HL-60 (cell line): Measurements from ENCODE around the gene ABCB9.
"Not testable (repeated sequence)": the region's sequence is repeated elsewhere in the genome, so short reads cannot be mapped to it uniquely, and the experiment has no call there.

Source experiments
- DNase-seq, 2 experiments: peaks; one replicate each; pipeline ENCODE4 v3.0.0-alpha.2; 2010 to 2020; ENCODE audit warnings: low read depth in 1 of 2, low spot score in 1 of 2
- H3K27ac ChIP-seq: fragments of 250-450 bp; sonication (Bioruptor Pico); replicated peaks from 2 replicates; pipeline ENCODE4 v1.5.1; 2020; ENCODE audit warnings: mild to moderate bottlenecking, moderate library complexity
- H3K27me3 ChIP-seq: fragments of 250-450 bp; sonication (Bioruptor Pico); 2 replicates; pipeline ENCODE4 v1.5.1; 2021; ENCODE audit warnings: mild to moderate bottlenecking, moderate library complexity; ENCODE audit not compliant: insufficient read depth, poor library complexity, severe bottlenecking
- H3K4me3 ChIP-seq: replicated peaks from 2 replicates; pipeline ENCODE4 v1.5.1; 2011; ENCODE audit warnings: mild to moderate bottlenecking, control low read depth, low read length; ENCODE audit not compliant: insufficient read depth
- CTCF ChIP-seq: IDR thresholded peaks from one replicate; pipeline ENCODE4 v1.5.1; 2011; ENCODE audit warnings: low read length, control low read depth, inconsistent platforms; ENCODE audit not compliant: insufficient read depth
- GABPA ChIP-seq: IDR thresholded peaks from 2 replicates; pipeline ENCODE4 v1.6.1; 2012; ENCODE audit warnings: low read depth
- POLR2AphosphoS5 ChIP-seq: IDR thresholded peaks from 2 replicates; pipeline ENCODE4 v1.6.1; 2012; ENCODE audit warnings: low read depth
- SPI1 ChIP-seq: IDR thresholded peaks from 2 replicates; pipeline ENCODE4 v1.6.1; 2012; ENCODE audit warnings: low read depth, mild to moderate bottlenecking, borderline replicate concordance
- TF ChIP-seq, protein P1 (sequence below): IDR thresholded peaks from 2 replicates; pipeline ENCODE4 v1.6.1; 2012; ENCODE audit warnings: low read depth; ENCODE audit not compliant: insufficient replicate concordance

ABCB9 gene

DNA sequence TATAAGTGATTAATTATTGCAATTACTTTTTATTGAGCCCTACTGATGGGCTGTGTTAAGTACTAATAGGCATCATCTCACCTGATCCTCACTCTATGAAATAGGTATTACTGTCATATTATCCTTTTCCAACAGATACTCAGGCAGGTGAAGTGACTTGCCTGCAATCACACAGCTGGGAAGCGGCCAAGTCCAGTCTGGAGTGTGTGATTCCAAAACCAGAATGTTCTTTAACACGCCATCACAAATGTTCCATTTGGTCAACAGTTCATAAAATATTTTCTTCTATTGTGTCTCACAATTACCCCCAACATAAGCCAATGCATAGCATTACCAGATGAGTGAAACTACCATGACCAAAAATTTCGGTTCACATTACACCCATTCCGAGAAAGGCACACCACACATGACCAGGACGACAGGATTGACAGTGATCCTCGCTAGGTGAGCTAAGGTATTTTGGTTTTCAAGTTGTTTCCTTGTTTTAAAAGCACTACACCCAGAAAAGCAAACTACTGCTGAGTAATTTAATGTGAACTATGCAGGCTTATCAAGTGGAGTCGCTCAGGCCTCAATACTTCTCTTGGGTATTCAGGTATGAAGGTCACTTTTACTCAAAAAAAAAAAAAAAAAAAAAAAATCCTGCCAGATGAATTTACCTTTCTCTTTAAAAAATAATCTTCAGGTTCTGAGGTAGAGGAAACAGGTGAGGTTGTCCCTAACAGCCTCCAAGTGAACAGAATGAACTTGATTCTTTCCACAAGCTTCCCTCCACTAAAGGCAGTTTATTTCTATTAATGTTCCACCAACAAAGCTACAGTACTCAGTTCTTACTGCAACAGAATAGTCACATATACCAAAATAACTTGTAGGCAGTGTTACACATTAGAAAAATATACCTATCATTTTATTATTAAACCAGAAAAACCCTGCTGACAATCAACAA lies 72.8 kb downstream of the ABCB9 start:
- no peak for DNase-seq
- no peaks in the 10 kb centered on the region for H3K27me3 ChIP-seq
- no peak overlapping the region for H3K27ac ChIP-seq
- TF ChIP-seq CTCF: no peak
- TF ChIP-seq, protein P1, sequence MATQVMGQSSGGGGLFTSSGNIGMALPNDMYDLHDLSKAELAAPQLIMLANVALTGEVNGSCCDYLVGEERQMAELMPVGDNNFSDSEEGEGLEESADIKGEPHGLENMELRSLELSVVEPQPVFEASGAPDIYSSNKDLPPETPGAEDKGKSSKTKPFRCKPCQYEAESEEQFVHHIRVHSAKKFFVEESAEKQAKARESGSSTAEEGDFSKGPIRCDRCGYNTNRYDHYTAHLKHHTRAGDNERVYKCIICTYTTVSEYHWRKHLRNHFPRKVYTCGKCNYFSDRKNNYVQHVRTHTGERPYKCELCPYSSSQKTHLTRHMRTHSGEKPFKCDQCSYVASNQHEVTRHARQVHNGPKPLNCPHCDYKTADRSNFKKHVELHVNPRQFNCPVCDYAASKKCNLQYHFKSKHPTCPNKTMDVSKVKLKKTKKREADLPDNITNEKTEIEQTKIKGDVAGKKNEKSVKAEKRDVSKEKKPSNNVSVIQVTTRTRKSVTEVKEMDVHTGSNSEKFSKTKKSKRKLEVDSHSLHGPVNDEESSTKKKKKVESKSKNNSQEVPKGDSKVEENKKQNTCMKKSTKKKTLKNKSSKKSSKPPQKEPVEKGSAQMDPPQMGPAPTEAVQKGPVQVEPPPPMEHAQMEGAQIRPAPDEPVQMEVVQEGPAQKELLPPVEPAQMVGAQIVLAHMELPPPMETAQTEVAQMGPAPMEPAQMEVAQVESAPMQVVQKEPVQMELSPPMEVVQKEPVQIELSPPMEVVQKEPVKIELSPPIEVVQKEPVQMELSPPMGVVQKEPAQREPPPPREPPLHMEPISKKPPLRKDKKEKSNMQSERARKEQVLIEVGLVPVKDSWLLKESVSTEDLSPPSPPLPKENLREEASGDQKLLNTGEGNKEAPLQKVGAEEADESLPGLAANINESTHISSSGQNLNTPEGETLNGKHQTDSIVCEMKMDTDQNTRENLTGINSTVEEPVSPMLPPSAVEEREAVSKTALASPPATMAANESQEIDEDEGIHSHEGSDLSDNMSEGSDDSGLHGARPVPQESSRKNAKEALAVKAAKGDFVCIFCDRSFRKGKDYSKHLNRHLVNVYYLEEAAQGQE: no peak
- TF ChIP-seq GABPA: no peak
- TF ChIP-seq POLR2AphosphoS5: no peak
- no peak overlapping the region for H3K4me3 ChIP-seq

DNA sequence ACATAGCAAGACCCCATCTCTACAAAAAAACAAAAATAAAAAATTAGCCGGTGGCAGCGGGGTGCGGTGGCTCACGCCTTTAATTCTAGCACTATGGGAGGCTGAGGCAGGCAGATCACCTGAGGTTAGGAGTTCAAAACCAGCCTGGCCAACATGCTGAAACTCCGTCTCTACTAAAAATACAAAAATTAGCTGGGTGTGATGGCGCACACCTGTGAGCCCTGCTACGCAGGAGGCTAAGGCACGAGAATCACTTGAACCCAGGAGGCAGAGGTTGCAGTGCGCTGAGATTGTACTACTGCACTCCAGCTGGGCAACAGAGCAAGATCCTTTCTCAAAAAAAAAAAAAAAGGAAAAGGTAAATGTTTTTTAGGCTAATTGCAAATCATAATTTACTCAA lies 73.5 kb downstream of the ABCB9 start:
- H3K27ac ChIP-seq: peak overlapping the region; percentile 56
- H3K27me3 ChIP-seq, DNase-seq, H3K4me3 ChIP-seq: not testable (repeated sequence)

- Histone ChIP-seq H3K27me3 (no peaks in the 10 kb centered on the region), H3K4me3 (no peak overlapping the region), H3K27ac (peak overlapping the region; percentile 56)
- TF ChIP-seq GABPA: no peak
- TF ChIP-seq SPI1: peak; percentile 37; the same call in 1 of the 2 replicates
- peak; percentile 54 to 60 for DNase-seq
Measured at GRCh38 chr12:122891661-122892525, 74.4 kb downstream of the ABCB9 start.

GRCh38 chr12:122889761-122890520 lies 76.3 kb downstream of the ABCB9 start:
- peak in 1 of 2 experiments; percentile 73 for DNase-seq
- peak overlapping the region; percentile 46 for H3K27ac ChIP-seq
- H3K4me3 ChIP-seq: no peak overlapping the region
- H3K27me3 ChIP-seq: no peaks in the 10 kb centered on the region
- TF ChIP-seq GABPA (no peak), SPI1 (peak; percentile 43; the same call in 1 of the 2 replicates), POLR2AphosphoS5 (peak; percentile 70)

DNA sequence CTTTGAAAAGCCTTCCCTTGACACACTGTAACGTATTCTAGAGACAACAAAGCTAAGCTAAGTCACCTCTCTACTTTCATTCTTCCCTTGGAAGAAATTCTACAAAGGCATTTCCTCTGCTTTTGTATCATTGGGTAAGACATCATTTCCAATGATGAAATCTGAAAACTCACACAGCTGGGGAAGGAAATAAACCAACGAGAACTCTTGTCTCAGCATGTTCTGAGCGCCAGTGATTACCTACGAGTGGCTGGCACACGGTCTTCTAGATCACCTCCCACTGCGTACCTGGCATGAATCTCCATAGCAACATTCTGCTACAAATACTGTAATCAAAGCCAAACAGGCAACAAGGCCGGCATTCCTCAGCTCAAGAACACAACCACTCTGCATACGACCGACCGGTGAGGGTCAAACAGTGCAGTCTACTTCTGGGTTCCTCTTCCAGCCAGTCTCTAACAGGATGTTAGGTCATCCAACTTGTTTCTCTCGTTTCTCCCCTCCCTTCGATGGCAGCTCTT lies 78.0 kb downstream of the ABCB9 start:
- H3K27me3 ChIP-seq: no peaks in the 10 kb centered on the region
- TF ChIP-seq GABPA (no peak), CTCF (no peak), POLR2AphosphoS5 (peak; percentile 37; the same call in 1 of the 2 replicates), SPI1 (peak; percentile 58; the same call in 1 of the 2 replicates)
- TF ChIP-seq, protein P1: no peak
- peak; percentile 61 to 73 for DNase-seq
- H3K4me3 ChIP-seq: peak overlapping the region; percentile 17
- peak overlapping the region; percentile 72 for H3K27ac ChIP-seq
